ENCODE data around the gene SRPK2.

Gene SRPK2

GRCh38 chr7:105137898-105138297 is 250.8 kb downstream of the SRPK2 start:
- no peak for DNase-seq (ENCODE audit: low read depth in 2 of 2)

- no peak for DNase-seq (ENCODE audit: low read depth in 2 of 2)
Observed at GRCh38 chr7:105136221-105136620, 252.5 kb downstream of the SRPK2 start.

GRCh38 chr7:105133986-105134655 is 254.6 kb downstream of the SRPK2 start:
- DNase-seq (ENCODE audit: low read depth in 2 of 2): no peak

- DNase-seq (ENCODE audit: low read depth in 2 of 2): no peak
Observed at GRCh38 chr7:105133358-105133757, 255.4 kb downstream of the SRPK2 start.

GRCh38 chr7:105132835-105133234 is 255.9 kb downstream of the SRPK2 start:
- DNase-seq (ENCODE audit: low read depth in 2 of 2): no peak

GRCh38 chr7:105132335-105132734 is 256.4 kb downstream of the SRPK2 start:
- no peak for DNase-seq (ENCODE audit: low read depth in 2 of 2)

- no peak for DNase-seq (ENCODE audit: low read depth in 2 of 2)
Observed at GRCh38 chr7:105131890-105132289, 256.8 kb downstream of the SRPK2 start.

GRCh38 chr7:105131033-105131656 is 257.6 kb downstream of the SRPK2 start:
- DNase-seq (ENCODE audit: low read depth in 2 of 2): no peak

- no peak for DNase-seq (ENCODE audit: low read depth in 2 of 2)
Observed at GRCh38 chr7:105130580-105130979, 258.1 kb downstream of the SRPK2 start.

- no peak for DNase-seq (ENCODE audit: low read depth in 2 of 2)
Observed at GRCh38 chr7:105130048-105130447, 258.7 kb downstream of the SRPK2 start.

- no peak for DNase-seq (ENCODE audit: low read depth in 2 of 2)
Observed at GRCh38 chr7:105127179-105127578, 261.5 kb downstream of the SRPK2 start.

GRCh38 chr7:105126436-105126975 is 262.2 kb downstream of the SRPK2 start:
- DNase-seq (ENCODE audit: low read depth in 2 of 2): no peak

GRCh38 chr7:105125745-105126144 is 263.0 kb downstream of the SRPK2 start:
- DNase-seq (ENCODE audit: low read depth in 2 of 2): no peak

- no peak for DNase-seq (ENCODE audit: low read depth in 2 of 2)
Observed at GRCh38 chr7:105122619-105123018, 266.1 kb downstream of the SRPK2 start.

- DNase-seq (ENCODE audit: low read depth in 2 of 2): no peak
Observed at GRCh38 chr7:105118612-105119600, 269.8 kb downstream of the SRPK2 start.

- no peak for DNase-seq (ENCODE audit: low read depth in 2 of 2)
Observed at GRCh38 chr7:105112440-105113418, 276.0 kb downstream of the SRPK2 start.

- DNase-seq (ENCODE audit: low read depth in 2 of 2): no peak
Observed at GRCh38 chr7:105107458-105107857, 281.3 kb downstream of the SRPK2 start.

- DNase-seq (ENCODE audit: low read depth in 2 of 2): no peak
Observed at GRCh38 chr7:105106473-105106872, 282.2 kb downstream of the SRPK2 start.

- no peak for DNase-seq (ENCODE audit: low read depth in 2 of 2)
Observed at GRCh38 chr7:105105579-105105978, 283.1 kb downstream of the SRPK2 start.

GRCh38 chr7:105102557-105103352 is 286.0 kb downstream of the SRPK2 start:
- no peak for DNase-seq (ENCODE audit: low read depth in 2 of 2)
